Colonic mucosa (tissue), 4 donors: ENCODE results near the gene PPP1R1B. TPM values are rescaled to one million over a fixed set of nuclear protein-coding genes. Genes with fewer than 3 reads are reported as not detected.

Experiments used
- DNase-seq: peaks from one replicate; pipeline ENCODE4 v3.0.0-alpha.2; 2020
- H3K27ac ChIP-seq: fragments of 200-600 bp; one replicate; pipeline ENCODE4 v1.8.0; 2021
- H3K27me3 ChIP-seq: fragments of 200-600 bp; one replicate; pipeline ENCODE4 v1.8.0; 2021
- H3K36me3 ChIP-seq: fragments of 200-600 bp; one replicate; pipeline ENCODE4 v1.8.0; 2021
- H3K4me1 ChIP-seq: fragments of 200-600 bp; one replicate; pipeline ENCODE4 v1.8.0; 2021; ENCODE audit warnings: mild to moderate bottlenecking
- H3K4me3 ChIP-seq: fragments of 200-600 bp; one replicate; pipeline ENCODE4 v1.8.0; 2021
- H3K9ac ChIP-seq, 2 donors: one replicate each; pipeline ENCODE4 v1.7.0; 2013; ENCODE audit warnings: control low read depth in 2 of 2, low read depth in 2 of 2, low read length in 2 of 2
- H3K9me3 ChIP-seq: fragments of 200-600 bp; one replicate; pipeline ENCODE4 v1.8.0; 2021
- intact Hi-C: fragments of 100-400 bp; cut with DNase I; formaldehyde crosslinking; loops from one replicate; pipeline ENCODE4 v1.14.1; 2022
- total RNA-seq, 2 donors: library from RNA; stranded (reverse); fragmentation: NEBNext Ultra II Directional in 1 of 2; extraction: Animal tissue kit (Norgen Biotek cat#: 25700) in 1 of 2; gene quantifications; one replicate each; pipeline ENCODE4 v1.2.1, GENCODE V29; 2021
- TF ChIP-seq, protein P1 (sequence below): fragments of 200-600 bp; IDR thresholded peaks from one replicate; pipeline ENCODE4 v1.8.0; 2022; ENCODE audit warnings: antibody characterized with exemption, mild to moderate bottlenecking
- donor health status: healthy.
- donor health status: DM: no; HTN: no; CAD: no.
- donor health status: DM: no; HTN: no; CAD: no.

Gene PPP1R1B
- total RNA-seq, 2 donors from 2014 or later, result 331 to 350 TPM

DNA sequence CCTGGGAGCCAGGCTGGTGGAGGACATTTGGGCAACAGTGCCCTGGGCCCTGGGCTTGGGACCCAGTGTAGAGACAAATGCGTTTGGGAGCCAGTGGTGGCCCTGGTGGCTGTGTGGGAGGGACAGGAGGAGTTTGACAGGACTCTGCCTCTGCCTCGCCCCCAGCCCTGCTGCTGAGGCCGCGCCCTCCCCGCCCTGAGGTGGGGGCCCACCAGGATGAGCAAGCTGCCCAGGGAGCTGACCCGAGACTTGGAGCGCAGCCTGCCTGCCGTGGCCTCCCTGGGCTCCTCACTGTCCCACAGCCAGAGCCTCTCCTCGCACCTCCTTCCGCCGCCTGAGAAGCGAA, 26.5 kb downstream of the PPP1R1B start:
- Histone ChIP-seq H3K27ac (no peak overlapping the region), H3K4me1 (peaks cover 30% of the 10 kb centered on the region), H3K36me3 (no peaks in the 10 kb centered on the region), H3K27me3 (no peaks in the 10 kb centered on the region), H3K9ac (peak overlapping the region; percentile 31 to 84), H3K9me3 (no peaks in the 10 kb centered on the region), H3K4me3 (no peak overlapping the region)
- TF ChIP-seq, protein P1, sequence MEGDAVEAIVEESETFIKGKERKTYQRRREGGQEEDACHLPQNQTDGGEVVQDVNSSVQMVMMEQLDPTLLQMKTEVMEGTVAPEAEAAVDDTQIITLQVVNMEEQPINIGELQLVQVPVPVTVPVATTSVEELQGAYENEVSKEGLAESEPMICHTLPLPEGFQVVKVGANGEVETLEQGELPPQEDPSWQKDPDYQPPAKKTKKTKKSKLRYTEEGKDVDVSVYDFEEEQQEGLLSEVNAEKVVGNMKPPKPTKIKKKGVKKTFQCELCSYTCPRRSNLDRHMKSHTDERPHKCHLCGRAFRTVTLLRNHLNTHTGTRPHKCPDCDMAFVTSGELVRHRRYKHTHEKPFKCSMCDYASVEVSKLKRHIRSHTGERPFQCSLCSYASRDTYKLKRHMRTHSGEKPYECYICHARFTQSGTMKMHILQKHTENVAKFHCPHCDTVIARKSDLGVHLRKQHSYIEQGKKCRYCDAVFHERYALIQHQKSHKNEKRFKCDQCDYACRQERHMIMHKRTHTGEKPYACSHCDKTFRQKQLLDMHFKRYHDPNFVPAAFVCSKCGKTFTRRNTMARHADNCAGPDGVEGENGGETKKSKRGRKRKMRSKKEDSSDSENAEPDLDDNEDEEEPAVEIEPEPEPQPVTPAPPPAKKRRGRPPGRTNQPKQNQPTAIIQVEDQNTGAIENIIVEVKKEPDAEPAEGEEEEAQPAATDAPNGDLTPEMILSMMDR, result no peak
- intact Hi-C loops, result no loop called here
- DNase-seq, result no peak

DNA sequence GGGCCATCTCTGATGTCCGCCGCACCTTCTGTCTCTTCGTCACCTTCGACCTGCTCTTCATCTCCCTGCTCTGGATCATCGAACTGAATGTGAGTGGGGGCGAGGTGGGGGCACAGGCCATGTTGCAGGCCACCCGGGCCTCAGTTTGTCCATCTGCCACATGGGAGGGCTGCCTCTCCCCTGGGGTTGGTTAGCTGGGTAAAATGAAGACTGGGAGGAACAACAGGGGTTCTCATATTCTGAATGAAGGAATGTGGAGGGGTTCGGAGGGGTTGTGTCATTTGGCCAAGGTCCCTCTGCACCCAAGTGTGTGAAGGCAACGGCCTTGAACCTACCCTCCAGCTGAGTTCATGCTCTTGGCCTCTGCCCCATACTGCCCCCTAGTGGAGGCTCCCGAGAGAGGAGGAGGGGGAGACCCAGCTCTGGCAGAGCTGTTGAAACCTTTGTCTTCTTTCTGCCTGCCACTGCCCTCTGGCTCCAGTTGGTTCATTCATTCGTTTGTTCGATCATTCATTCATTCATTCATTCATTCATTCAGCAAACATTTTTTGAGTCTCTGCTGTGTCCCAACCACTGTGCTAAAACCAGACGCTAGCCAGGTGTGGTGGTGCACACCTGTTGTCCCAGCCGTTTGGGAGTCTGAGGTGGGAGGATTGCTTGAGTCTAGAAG, 27.0 kb downstream of the PPP1R1B start:
- H3K27me3 ChIP-seq, result no peaks in the 10 kb centered on the region
- no peaks in the 10 kb centered on the region for H3K36me3 ChIP-seq
- peak overlapping the region; percentile 31 to 34 for H3K9ac ChIP-seq
- H3K9me3 ChIP-seq, result no peaks in the 10 kb centered on the region
- TF ChIP-seq, protein P1, result peak; percentile 88
- no peak overlapping the region for H3K27ac ChIP-seq
- H3K4me1 ChIP-seq, result peaks cover 30% of the 10 kb centered on the region
- DNase-seq, result peak; percentile 90
- intact Hi-C loops, result no loop called here
- H3K4me3 ChIP-seq, result no peak overlapping the region

DNA sequence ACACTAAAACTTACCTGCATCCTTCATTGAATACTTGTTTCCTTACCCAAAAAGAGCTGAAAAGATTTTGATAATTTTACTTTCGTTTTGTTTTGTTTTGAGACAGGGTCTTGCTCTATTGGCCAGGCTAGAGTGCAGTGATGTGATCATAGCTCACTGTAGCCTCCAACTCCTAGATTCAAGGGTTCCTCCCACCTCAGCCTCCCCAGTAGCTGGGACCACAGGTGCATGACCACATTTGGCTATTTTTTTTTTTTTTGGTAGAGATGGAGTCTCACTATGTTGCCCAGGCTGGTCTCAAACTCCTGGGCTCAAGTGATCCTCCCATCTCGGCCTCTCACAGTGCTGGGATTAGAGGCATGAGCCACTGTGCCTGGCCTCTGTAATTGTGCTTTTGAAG, 28.4 kb downstream of the PPP1R1B start:
- peaks cover 30% of the 10 kb centered on the region for H3K4me1 ChIP-seq

DNA sequence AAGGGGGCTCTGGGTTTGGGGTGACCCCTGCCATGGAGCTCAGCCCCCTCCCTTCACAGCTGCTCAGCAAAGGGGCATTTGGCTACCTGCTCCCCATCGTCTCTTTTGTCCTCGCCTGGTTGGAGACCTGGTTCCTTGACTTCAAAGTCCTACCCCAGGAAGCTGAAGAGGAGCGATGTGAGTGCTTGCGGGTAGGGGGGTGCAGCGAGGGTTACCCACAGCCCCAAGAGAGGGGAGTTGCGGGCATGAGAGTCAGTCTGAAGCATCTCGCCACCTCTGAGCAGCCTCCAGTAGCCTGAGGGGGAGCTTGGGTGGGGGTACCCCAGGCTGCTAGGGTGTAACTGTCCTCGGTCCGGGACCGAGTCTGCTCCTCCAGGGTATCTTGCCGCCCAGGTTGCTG, 31.6 kb downstream of the PPP1R1B start:
- intact Hi-C loops, result no loop called here
- H3K9me3 ChIP-seq, result no peaks in the 10 kb centered on the region
- peaks cover 10% of the 10 kb centered on the region for H3K4me1 ChIP-seq
- H3K9ac ChIP-seq, result no peak overlapping the region
- H3K36me3 ChIP-seq, result peaks cover 5% of the 10 kb centered on the region
- no peak for DNase-seq
- H3K27ac ChIP-seq, result no peak overlapping the region
- H3K27me3 ChIP-seq, result no peaks in the 10 kb centered on the region
- H3K4me3 ChIP-seq, result no peak overlapping the region
- TF ChIP-seq, protein P1, result no peak

More for the DNA sequence above, 28.4 kb downstream of the PPP1R1B start:
- H3K9ac ChIP-seq, result no peak overlapping the region
- H3K27me3 ChIP-seq, result no peaks in the 10 kb centered on the region
- H3K4me3 ChIP-seq, result no peak overlapping the region
- TF ChIP-seq, protein P1, result no peak
- H3K9me3 ChIP-seq, result no peaks in the 10 kb centered on the region
- no peaks in the 10 kb centered on the region for H3K36me3 ChIP-seq
- no peak for DNase-seq
- intact Hi-C loops, result no loop called here
- H3K27ac ChIP-seq, result no peak overlapping the region

DNA sequence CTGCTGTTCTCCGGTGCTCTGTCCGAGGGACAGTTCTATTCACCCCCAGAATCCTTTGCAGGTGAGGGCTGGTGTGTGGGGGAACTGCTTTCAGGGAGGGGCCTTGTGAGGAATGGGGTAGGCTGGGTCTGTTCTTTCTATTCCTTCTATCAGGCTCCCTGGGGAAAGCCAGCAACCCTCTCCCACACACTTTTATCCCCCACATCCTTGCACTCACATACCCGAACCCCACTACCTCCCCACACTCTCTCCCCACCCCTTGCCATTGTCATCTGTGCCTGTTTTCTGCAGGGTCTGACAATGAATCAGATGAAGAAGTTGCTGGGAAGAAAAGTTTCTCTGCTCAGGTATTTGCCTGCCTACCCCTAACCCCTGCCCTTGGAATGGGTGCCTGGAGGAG, 32.0 kb downstream of the PPP1R1B start:
- Histone ChIP-seq H3K4me1 (peaks cover 12% of the 10 kb centered on the region), H3K9me3 (no peaks in the 10 kb centered on the region), H3K4me3 (no peak overlapping the region), H3K27ac (no peak overlapping the region), H3K27me3 (no peaks in the 10 kb centered on the region), H3K9ac (no peak overlapping the region), H3K36me3 (peaks cover 5% of the 10 kb centered on the region)
- TF ChIP-seq, protein P1, result no peak
- no peak for DNase-seq
- intact Hi-C loops, result no loop called here
